HepG2 (cell line): ENCODE data around the gene PARVB. TPM values are rescaled to one million over a fixed set of nuclear protein-coding genes. Genes with fewer than 3 reads are reported as not detected.

ENCODE experiments used
- ATAC-seq: fragments of 200-7000 bp; cut with Tn5 transposase; 3 replicates; pipeline ENCODE4 v1.9.1; 2020; ENCODE audit warnings: mild to moderate bottlenecking, moderate library complexity
- BruUV-seq: library from RNA; stranded (reverse); fragments of 400-500 nt; replicated peaks from 2 replicates; lab custom pipeline; 2021; lab: Mats Ljungman, UMichigan
- CTCF ChIA-PET: fragments of 300-600 bp; formaldehyde crosslinking; extraction: SDS; loops from one replicate; lab custom pipeline; 2021; ENCODE audit warnings: low total read pairs, inconsistent platforms, low intra/inter-chr PET ratio; lab: Yijun Ruan, JAX
- POLR2A ChIA-PET: fragments of 350-600 bp; sonication (Branson Sonifier 250); formaldehyde crosslinking; loops from one replicate; lab custom pipeline; 2020; ENCODE audit warnings: antibody characterized with exemption, inconsistent platforms; lab: Yijun Ruan, JAX
- DNase-seq: peaks from one replicate; pipeline ENCODE4 v3.0.0-alpha.2; 2015; ENCODE audit warnings: low spot score
- FAIRE-seq: peaks from 3 replicates; lab custom pipeline; 2011; peaks lifted over from hg19 to GRCh38; lab: Jason Lieb, UNC
- H2AFZ ChIP-seq: one replicate; pipeline ENCODE4 v1.6.1; 2011; ENCODE audit warnings: low read length, inconsistent platforms
- H3K27ac ChIP-seq: fragments of 300-600 bp; 3 replicates; pipeline ENCODE4 v1.8.0; 2011; ENCODE audit warnings: mixed run types, mild to moderate bottlenecking, mixed read lengths, low read length, inconsistent platforms; ENCODE audit not compliant: insufficient read depth; ENCODE audit errors: extremely low read length
- H3K27me3 ChIP-seq, 2 experiments: fragments of 200-600 bp in 1 of 2; 2 replicates in 1 of 2; 3 replicates in 1 of 2; pipeline versions ENCODE4 v1.6.0 to v1.8.0; 2011; ENCODE audit warnings: low read length in 2 of 2, mild to moderate bottlenecking in 2 of 2, moderate library complexity in 2 of 2, inconsistent platforms in 1 of 2; ENCODE audit not compliant: insufficient read depth in 2 of 2, control insufficient read depth in 1 of 2
- H3K36me3 ChIP-seq, 2 experiments: fragments of 200-600 bp in 1 of 2; replicated peaks in 1 of 2; 2 replicates in 1 of 2; 3 replicates in 1 of 2; pipeline versions ENCODE4 v1.5.1 to v1.8.0; 2011; ENCODE audit warnings: low read length in 2 of 2, inconsistent platforms in 1 of 2; ENCODE audit not compliant: insufficient read depth in 2 of 2, control insufficient read depth in 1 of 2
- H3K4me1 ChIP-seq: 2 replicates; pipeline ENCODE4 v1.5.1; 2012; ENCODE audit warnings: low read length, inconsistent platforms; ENCODE audit not compliant: insufficient read depth
- H3K4me2 ChIP-seq: 2 replicates; pipeline ENCODE4 v1.6.0; 2011; ENCODE audit warnings: low read depth, low read length, inconsistent platforms
- H3K4me3 ChIP-seq, 3 experiments: fragments of 200-600 bp in 1 of 3; sonication (generic), shearing (Covaris generic) in 1 of 3; replicated peaks in 1 of 3; 2 replicates each; pipeline ENCODE4 v1.5.1; 2011 to 2016; ENCODE audit warnings: low read length in 3 of 3, inconsistent platforms in 2 of 3, low read depth in 2 of 3, mild to moderate bottlenecking in 2 of 3, control low read depth in 1 of 3, mixed read lengths in 1 of 3; ENCODE audit not compliant: insufficient read depth in 1 of 3
- H3K79me2 ChIP-seq: one replicate; pipeline ENCODE4 v1.6.1; 2011; ENCODE audit warnings: low read length, inconsistent platforms; ENCODE audit not compliant: insufficient read depth
- H3K9ac ChIP-seq: 2 replicates; pipeline ENCODE4 v1.6.0; 2011; ENCODE audit warnings: mild to moderate bottlenecking, low read depth, low read length, inconsistent platforms; ENCODE audit not compliant: insufficient read depth
- H3K9me3 ChIP-seq: 2 replicates; pipeline ENCODE4 v1.5.1; 2012; ENCODE audit warnings: mild to moderate bottlenecking, low read length
- H4K20me1 ChIP-seq: 2 replicates; pipeline ENCODE4 v1.6.0; 2011; ENCODE audit warnings: inconsistent platforms, mild to moderate bottlenecking, low read length, moderate library complexity; ENCODE audit not compliant: insufficient read depth
- ADNP ChIP-seq: sonication (generic); formaldehyde crosslinking; IDR thresholded peaks from 2 replicates; pipeline ENCODE4 v1.4.0; 2020; ENCODE audit warnings: missing genetic modification reagents
- ARID2 ChIP-seq: sonication (generic); formaldehyde crosslinking; IDR thresholded peaks from 2 replicates; pipeline ENCODE4 v1.8.1; 2022; ENCODE audit warnings: mild to moderate bottlenecking, missing genetic modification reagents, borderline replicate concordance
- MAFG ChIP-seq: sonication (generic); formaldehyde crosslinking; IDR thresholded peaks from 2 replicates; pipeline ENCODE4 v1.5.1; 2020; ENCODE audit warnings: mild to moderate bottlenecking, missing genetic modification reagents
- ZNF382 ChIP-seq: sonication (generic); formaldehyde crosslinking; IDR thresholded peaks from 2 replicates; pipeline ENCODE4 v1.5.0; 2020; ENCODE audit warnings: missing genetic modification reagents, mild to moderate bottlenecking, borderline replicate concordance
- ZNF768 ChIP-seq: sonication (generic); formaldehyde crosslinking; IDR thresholded peaks from 2 replicates; pipeline ENCODE4 v1.4.0; 2020; ENCODE audit warnings: missing genetic modification reagents
- WGBS: methylation state at CpG from one replicate; pipeline ENCODE4 v1.1.6; 2017; ENCODE audit warnings: low lambda C conversion rate; 5-methylcytosine and 5-hydroxymethylcytosine counted together
- in situ Hi-C: cut with HindIII; loops from 2 replicates; pipeline ENCODE4 v1.10.0; 2017; ENCODE audit warnings: low pct_unique_long_range_greater_than_20kb; ENCODE audit not compliant: extremely low pct_ligation_motif_present
- intact Hi-C: fragments of 100-400 bp; cut with micrococcal nuclease; formaldehyde crosslinking; loops from one replicate; pipeline ENCODE4 v1.10.0; 2022; ENCODE audit not compliant: unreplicated experiment
- polyA plus RNA-seq, 8 experiments: library from polyadenylated mRNA; depleted of rRNA in 3 of 8; stranded (reverse) in 7 of 8; unstranded in 1 of 8; fragments of >200 nt; fragmentation: Illumina TruSeq in 4 of 8; extraction: Trizol in 4 of 8; gene quantifications; 2 replicates each; pipeline versions ENCODE4 v1.2.1 to v1.2.3, GENCODE V29; 2011 to 2016; ENCODE audit warnings: low read depth in 4 of 8, missing spikeins in 1 of 8, mixed read lengths in 1 of 8; ENCODE audit not compliant: insufficient read depth in 1 of 8
- total RNA-seq, 5 experiments: library from RNA; depleted of rRNA; stranded (reverse); fragments of >200 nt; fragmentation: Illumina TruSeq; extraction: Trizol; gene quantifications; 2 replicates each; pipeline ENCODE4 v1.2.3, GENCODE V29; 2016; ENCODE audit warnings: low read depth in 1 of 5
- TF ChIP-seq, protein P1 (sequence below): sonication (generic); formaldehyde crosslinking; IDR thresholded peaks from 2 replicates; pipeline ENCODE4 v1.4.0; 2020; ENCODE audit warnings: missing genetic modification reagents, low read depth, mild to moderate bottlenecking, borderline replicate concordance
- TF ChIP-seq, protein P2 (sequence below): sonication (generic); formaldehyde crosslinking; IDR thresholded peaks from 2 replicates; pipeline ENCODE4 v1.5.0; 2020; ENCODE audit warnings: missing genetic modification reagents

PARVB gene
- total and polyA plus RNA-seq, 2 of the 13 experiments (the other 11 are each of a cell fraction or from before 2014, with no cell fraction given) = 0.11 to 0.15 TPM

DNA sequence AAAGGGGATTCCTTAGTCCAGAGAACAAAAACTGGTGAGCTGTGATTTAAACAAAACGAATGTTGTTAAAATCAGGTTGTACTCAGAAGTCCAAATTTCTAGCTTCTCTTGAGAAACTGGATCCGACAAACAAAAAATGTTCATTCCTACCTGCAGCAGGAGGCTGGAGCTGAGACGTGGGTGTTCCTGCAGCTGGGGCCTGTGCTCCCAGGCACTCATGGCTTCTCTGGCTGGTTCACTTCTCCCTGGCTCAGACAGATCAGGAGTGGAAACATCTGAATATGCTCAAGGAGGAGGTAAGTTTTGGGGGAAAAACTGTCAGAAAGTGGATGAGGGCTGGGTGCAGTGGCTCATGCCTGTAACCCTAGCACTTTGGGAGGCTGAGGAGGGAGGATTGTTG, 24.7 kb upstream of the PARVB start:
- DNase-seq = no peak
- H4K20me1 ChIP-seq = no peaks in the 10 kb centered on the region; the same call in 1 of the 2 replicates
- H3K4me3 ChIP-seq = no peak overlapping the region
- H3K27me3 ChIP-seq = no peaks in the 10 kb centered on the region
- in situ Hi-C loops (loop anchor here (5.0 kb wide), 1 partner anchor 88 kb away; no protein-coding TSS in a partner anchor), intact Hi-C loops (no loop called here)
- POLR2A ChIA-PET = no interaction called here
- BruUV-seq = no TSS peak
- H3K4me1 ChIP-seq = peaks cover 17% of the 10 kb centered on the region
- WGBS = 91% methylated on average over 3 of the region's 3 CpGs
- CTCF ChIA-PET = no interaction called here
- H3K27ac ChIP-seq = no peak overlapping the region
- no peak overlapping the region for H3K9ac ChIP-seq
- peaks cover 14 to 51% of the 10 kb centered on the region in 2 experiments; a peak in 4 of 5 replicates for H3K36me3 ChIP-seq
- ATAC-seq = no peak
- no peak overlapping the region for H2AFZ ChIP-seq
- H3K9me3 ChIP-seq = no peaks in the 10 kb centered on the region
- no peak for TF ChIP-seq MAFG (CRISPR knock-in tag)
- TF ChIP-seq ZNF768 (CRISPR knock-in tag) = no peak
- TF ChIP-seq, protein P1, sequence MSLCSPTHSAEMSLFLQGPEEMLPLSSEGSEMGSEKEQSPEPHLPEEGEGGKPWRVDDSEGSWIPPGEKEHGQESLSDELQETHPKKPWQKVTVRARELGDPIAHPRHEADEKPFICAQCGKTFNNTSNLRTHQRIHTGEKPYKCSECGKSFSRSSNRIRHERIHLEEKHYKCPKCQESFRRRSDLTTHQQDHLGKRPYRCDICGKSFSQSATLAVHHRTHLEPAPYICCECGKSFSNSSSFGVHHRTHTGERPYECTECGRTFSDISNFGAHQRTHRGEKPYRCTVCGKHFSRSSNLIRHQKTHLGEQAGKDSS = no peak
- TF ChIP-seq, protein P2, sequence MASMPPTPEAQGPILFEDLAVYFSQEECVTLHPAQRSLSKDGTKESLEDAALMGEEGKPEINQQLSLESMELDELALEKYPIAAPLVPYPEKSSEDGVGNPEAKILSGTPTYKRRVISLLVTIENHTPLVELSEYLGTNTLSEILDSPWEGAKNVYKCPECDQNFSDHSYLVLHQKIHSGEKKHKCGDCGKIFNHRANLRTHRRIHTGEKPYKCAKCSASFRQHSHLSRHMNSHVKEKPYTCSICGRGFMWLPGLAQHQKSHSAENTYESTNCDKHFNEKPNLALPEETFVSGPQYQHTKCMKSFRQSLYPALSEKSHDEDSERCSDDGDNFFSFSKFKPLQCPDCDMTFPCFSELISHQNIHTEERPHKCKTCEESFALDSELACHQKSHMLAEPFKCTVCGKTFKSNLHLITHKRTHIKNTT (CRISPR knock-in tag) = no peak
- no peak for TF ChIP-seq ZNF382 (CRISPR knock-in tag)
- TF ChIP-seq ADNP (CRISPR knock-in tag) = no peak
- no peak for TF ChIP-seq ARID2 (CRISPR knock-in tag)
- H3K79me2 ChIP-seq = no peaks in the 10 kb centered on the region
- FAIRE-seq = no peak
- no peak overlapping the region for H3K4me2 ChIP-seq
